ENCODE data around the gene RNF32.

- no peak for TF ChIP-seq USF2 (CRISPR knock-in tag; IDR thresholded peaks at IDR 0.05)
- no peak for TF ChIP-seq MAX (CRISPR knock-in tag; IDR thresholded peaks at IDR 0.05)
- no peak for TF ChIP-seq SP1 (CRISPR knock-in tag; conservative IDR thresholded peaks at IDR 0.05)
- no peak for TF ChIP-seq CBFB (CRISPR knock-in tag; IDR thresholded peaks at IDR 0.05; ENCODE audit: low read depth)
- no peak for TF ChIP-seq CTCF (IDR thresholded peaks at IDR 0.05)
- TF ChIP-seq NR2C2 (CRISPR knock-in tag; IDR thresholded peaks at IDR 0.05): no peak
- no peak for TF ChIP-seq CDX4 (CRISPR knock-in tag; IDR thresholded peaks at IDR 0.05; ENCODE audit: borderline replicate concordance)
- TF ChIP-seq ZBTB43 (CRISPR knock-in tag; IDR thresholded peaks at IDR 0.05): no peak
These were observed 14.1 kb downstream of the RNF32 start for GRCh38 chr7:156654511-156655234.

All from WTC11 (cell line).